ENCODE measurements around the gene PSD4.

DNA sequence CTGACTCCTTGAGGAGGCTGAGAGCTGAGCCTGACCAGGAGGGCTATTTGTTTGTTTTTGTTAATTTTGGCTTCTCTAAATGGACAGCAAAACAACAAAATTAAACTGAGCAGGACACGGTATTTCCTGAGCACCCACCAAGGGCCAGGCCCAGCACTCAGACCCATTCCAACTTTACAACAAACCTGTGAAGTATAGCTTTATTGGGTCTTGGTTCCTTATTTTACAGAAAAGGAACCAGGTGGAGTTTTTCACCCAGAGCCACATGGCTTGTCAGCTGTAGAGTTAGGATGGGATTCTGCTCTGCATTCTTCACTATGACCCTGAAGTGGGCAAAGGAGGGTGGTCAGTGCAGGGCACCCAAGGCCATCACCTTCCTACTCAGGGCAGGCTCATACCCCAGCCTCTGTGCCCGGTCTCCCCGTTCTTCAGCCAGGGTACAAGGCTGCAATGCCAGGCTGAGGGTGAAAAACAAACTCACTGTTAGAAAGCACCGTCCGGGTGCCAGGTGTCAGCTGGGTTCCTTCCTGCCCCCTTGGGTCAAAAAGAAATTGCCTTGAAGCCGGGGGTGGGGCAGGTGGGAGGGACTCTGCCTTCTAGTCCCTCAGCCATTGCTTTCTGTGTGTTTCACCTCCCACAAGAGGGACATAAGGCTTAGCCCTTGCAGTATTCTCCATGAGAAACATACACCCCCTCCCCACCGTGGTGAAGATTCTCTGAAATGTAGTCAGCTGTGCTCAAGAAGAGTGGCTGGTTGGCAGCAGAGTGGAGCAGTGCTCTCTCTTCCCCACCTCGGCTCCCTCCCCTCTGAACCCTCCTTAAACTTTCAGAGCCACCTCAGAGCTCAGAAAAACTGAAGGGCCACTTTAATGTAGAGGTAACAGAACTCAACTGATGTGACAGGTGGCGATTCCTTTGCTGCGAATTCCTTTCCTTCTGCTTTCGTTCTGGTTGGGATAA, 2.2 kb downstream of the PSD4 start:
- TF ChIP-seq POLR2A (IDR thresholded peaks at IDR 0.05) = no peak
- TF ChIP-seq, protein P1, sequence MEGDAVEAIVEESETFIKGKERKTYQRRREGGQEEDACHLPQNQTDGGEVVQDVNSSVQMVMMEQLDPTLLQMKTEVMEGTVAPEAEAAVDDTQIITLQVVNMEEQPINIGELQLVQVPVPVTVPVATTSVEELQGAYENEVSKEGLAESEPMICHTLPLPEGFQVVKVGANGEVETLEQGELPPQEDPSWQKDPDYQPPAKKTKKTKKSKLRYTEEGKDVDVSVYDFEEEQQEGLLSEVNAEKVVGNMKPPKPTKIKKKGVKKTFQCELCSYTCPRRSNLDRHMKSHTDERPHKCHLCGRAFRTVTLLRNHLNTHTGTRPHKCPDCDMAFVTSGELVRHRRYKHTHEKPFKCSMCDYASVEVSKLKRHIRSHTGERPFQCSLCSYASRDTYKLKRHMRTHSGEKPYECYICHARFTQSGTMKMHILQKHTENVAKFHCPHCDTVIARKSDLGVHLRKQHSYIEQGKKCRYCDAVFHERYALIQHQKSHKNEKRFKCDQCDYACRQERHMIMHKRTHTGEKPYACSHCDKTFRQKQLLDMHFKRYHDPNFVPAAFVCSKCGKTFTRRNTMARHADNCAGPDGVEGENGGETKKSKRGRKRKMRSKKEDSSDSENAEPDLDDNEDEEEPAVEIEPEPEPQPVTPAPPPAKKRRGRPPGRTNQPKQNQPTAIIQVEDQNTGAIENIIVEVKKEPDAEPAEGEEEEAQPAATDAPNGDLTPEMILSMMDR (IDR thresholded peaks at IDR 0.05) = no peak

Data from adrenal gland (tissue), 5 donors.